Measurements from ENCODE around the gene KMT2B.
A peak's percentile ranks its signal among the peaks of the same experiment; 100 is the strongest.

KMT2B gene

GRCh38 chr19:35748106-35749020 is 30.6 kb downstream of the KMT2B start, which contains the start of gene LIN37:
LIN37 (plus strand) TSS chr19:35748576; CDS start chr19:35748725, 149 bp downstream.
- DNase-seq (ENCODE audit: low read depth) = peak; percentile 99
- TF ChIP-seq, protein P1, sequence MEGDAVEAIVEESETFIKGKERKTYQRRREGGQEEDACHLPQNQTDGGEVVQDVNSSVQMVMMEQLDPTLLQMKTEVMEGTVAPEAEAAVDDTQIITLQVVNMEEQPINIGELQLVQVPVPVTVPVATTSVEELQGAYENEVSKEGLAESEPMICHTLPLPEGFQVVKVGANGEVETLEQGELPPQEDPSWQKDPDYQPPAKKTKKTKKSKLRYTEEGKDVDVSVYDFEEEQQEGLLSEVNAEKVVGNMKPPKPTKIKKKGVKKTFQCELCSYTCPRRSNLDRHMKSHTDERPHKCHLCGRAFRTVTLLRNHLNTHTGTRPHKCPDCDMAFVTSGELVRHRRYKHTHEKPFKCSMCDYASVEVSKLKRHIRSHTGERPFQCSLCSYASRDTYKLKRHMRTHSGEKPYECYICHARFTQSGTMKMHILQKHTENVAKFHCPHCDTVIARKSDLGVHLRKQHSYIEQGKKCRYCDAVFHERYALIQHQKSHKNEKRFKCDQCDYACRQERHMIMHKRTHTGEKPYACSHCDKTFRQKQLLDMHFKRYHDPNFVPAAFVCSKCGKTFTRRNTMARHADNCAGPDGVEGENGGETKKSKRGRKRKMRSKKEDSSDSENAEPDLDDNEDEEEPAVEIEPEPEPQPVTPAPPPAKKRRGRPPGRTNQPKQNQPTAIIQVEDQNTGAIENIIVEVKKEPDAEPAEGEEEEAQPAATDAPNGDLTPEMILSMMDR (IDR thresholded peaks at IDR 0.05; ENCODE audit: low read depth, low read length, missing control alignments) = no peak
- H3K4me3 ChIP-seq (ENCODE audit: low read depth, low read length) = peak within 1 kb of the TSS; percentile 89

DNA sequence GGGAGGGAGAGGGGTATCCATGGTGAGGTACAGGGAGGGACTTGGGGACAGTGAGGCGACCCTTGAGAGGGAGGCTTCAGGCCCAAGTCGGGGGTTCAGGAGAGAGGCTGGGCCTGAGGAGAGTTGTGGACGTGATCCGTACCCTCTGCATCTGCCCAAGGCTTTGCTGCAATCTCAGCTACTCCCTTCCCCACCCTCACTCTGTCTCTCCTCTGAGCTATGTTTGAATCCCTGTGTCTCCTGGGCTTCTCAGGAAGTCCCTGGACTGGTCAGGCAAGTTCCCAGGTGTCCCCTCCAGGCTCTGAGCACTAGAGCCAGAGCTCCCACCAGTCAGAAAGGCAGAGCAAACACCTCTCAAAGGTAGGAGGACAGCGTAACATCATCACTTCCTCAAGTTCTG is 32.4 kb downstream of the KMT2B start:
- TF ChIP-seq, protein P1 (IDR thresholded peaks at IDR 0.05; ENCODE audit: low read depth, low read length, missing control alignments) = no peak
- no peak for DNase-seq (ENCODE audit: low read depth)
- no peak overlapping the region for H3K4me3 ChIP-seq (ENCODE audit: low read depth, low read length)

- DNase-seq (ENCODE audit: low read depth) = no peak
- H3K4me3 ChIP-seq (ENCODE audit: low read depth, low read length) = no peak overlapping the region
- TF ChIP-seq, protein P1 (IDR thresholded peaks at IDR 0.05; ENCODE audit: low read depth, low read length, missing control alignments) = no peak
Measured at GRCh38 chr19:35751839-35752745, 34.3 kb downstream of the KMT2B start.

- H3K4me3 ChIP-seq (ENCODE audit: low read depth, low read length) = no peak overlapping the region
- no peak for DNase-seq (ENCODE audit: low read depth)
Measured at GRCh38 chr19:35752746-35753350, 35.0 kb downstream of the KMT2B start.

DNA sequence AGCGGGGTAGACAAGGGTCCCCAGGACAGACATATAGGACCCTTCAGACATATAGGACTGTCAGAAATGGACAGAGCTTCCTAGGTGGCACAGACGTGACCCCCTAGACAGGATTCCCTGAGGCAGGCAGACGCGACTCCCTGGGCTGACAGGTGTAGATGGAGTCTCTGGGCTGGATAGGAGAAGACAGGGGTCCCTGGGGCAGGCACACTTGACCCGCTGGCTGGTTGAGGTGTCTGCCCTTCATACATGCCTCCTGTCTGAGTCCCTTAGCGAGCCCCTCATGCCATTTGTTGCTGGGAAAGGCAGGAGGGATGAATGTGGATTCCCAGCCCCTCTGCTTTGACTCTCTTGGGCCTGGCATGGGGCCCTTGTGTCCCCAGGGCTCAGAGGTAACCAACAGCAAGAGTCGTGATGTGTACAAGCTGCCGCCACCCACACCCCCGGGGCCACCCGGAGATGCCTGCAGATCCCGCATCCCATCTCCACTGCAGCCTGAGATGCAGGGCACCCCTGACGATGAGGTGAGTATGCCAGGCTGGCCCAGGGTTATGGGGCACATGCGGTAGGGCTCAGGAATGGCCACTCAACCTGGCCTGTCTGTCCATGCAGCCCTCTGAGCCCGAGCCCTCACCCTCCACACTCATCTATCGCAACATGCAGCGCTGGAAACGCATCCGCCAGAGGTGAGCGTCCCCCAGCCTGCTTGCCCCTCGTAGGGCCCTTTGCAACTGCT is 36.0 kb downstream of the KMT2B start:
- no peak overlapping the region for H3K4me3 ChIP-seq (ENCODE audit: low read depth, low read length)
- TF ChIP-seq, protein P1 (IDR thresholded peaks at IDR 0.05; ENCODE audit: low read depth, low read length, missing control alignments) = no peak
- DNase-seq (ENCODE audit: low read depth) = no peak

More at GRCh38 chr19:35752746-35753350, 35.0 kb downstream of the KMT2B start:
- TF ChIP-seq, protein P1 (IDR thresholded peaks at IDR 0.05; ENCODE audit: low read depth, low read length, missing control alignments) = no peak
